HG03571 (cell line): ENCODE data around the gene CAPRIN1.
"Not testable (repeated sequence)": the region's sequence is repeated elsewhere in the genome, so short reads cannot be mapped to it uniquely, and the experiment has no call there.

ENCODE experiments used
- ATAC-seq: cut with Tn5 transposase; IDR thresholded peaks from one replicate; pipeline ENCODE4 v1.9.1; 2021; ENCODE audit not compliant: unreplicated experiment

The CAPRIN1 gene

GRCh38 chr11:34084637-34085036 is 33.1 kb downstream of the CAPRIN1 start:
- ATAC-seq, result no peak

- peak; percentile 68 for ATAC-seq
Measured at GRCh38 chr11:34086554-34087283, 35.2 kb downstream of the CAPRIN1 start.

GRCh38 chr11:34091825-34092224 is 40.3 kb downstream of the CAPRIN1 start:
- no peak for ATAC-seq

GRCh38 chr11:34094900-34095299 is 43.4 kb downstream of the CAPRIN1 start:
- ATAC-seq, result not testable (repeated sequence)

GRCh38 chr11:34098813-34099212 is 47.3 kb downstream of the CAPRIN1 start:
- ATAC-seq, result no peak

- no peak for ATAC-seq
Measured at GRCh38 chr11:34104680-34105078, 53.1 kb downstream of the CAPRIN1 start.

- peak; percentile 85 for ATAC-seq
Measured at GRCh38 chr11:34105079-34105956, 53.8 kb downstream of the CAPRIN1 start, which contains the start of gene NAT10. NAT10 (plus strand) TSS chr11:34105629; CDS start chr11:34108226, 2,597 bp downstream.

GRCh38 chr11:34105957-34106504 is 54.5 kb downstream of the CAPRIN1 start:
- peak; percentile 7 for ATAC-seq

- ATAC-seq, result no peak
Measured at GRCh38 chr11:34111722-34112270, 60.3 kb downstream of the CAPRIN1 start.

GRCh38 chr11:34114014-34114413 is 62.5 kb downstream of the CAPRIN1 start:
- ATAC-seq, result no peak

GRCh38 chr11:34114471-34114870 is 62.9 kb downstream of the CAPRIN1 start:
- no peak for ATAC-seq

GRCh38 chr11:34120651-34121050 is 69.1 kb downstream of the CAPRIN1 start:
- ATAC-seq, result no peak

GRCh38 chr11:34124885-34125668 is 73.5 kb downstream of the CAPRIN1 start:
- ATAC-seq, result no peak

GRCh38 chr11:34126959-34127848 is 75.7 kb downstream of the CAPRIN1 start:
- no peak for ATAC-seq

GRCh38 chr11:34128824-34129223 is 77.3 kb downstream of the CAPRIN1 start:
- ATAC-seq, result no peak

- no peak for ATAC-seq
Measured at GRCh38 chr11:34132261-34132965, 80.9 kb downstream of the CAPRIN1 start.

- no peak for ATAC-seq
Measured at GRCh38 chr11:34134765-34135164, 83.2 kb downstream of the CAPRIN1 start.

- ATAC-seq, result no peak
Measured at GRCh38 chr11:34135439-34135838, 83.9 kb downstream of the CAPRIN1 start.

- no peak for ATAC-seq
Measured at GRCh38 chr11:34136420-34136819, 84.9 kb downstream of the CAPRIN1 start.
